OCI-LY3 (cell line): Measurements from ENCODE around the gene GADD45GIP1.

Experiments
- EZH2phosphoT487 ChIP-seq: fragments of 200-600 bp; shearing (Covaris generic); IDR thresholded peaks from 2 replicates; pipeline ENCODE4 v1.6.1; 2018; ENCODE audit warnings: antibody characterized with exemption, mixed run types, low read depth
- TF ChIP-seq, protein P1 (sequence below): fragments of 200-600, 300-600 bp; sonication (generic); IDR thresholded peaks from 2 replicates; pipeline ENCODE4 v1.5.1; 2014; ENCODE audit warnings: antibody characterized with exemption, low read length, low read depth

DNA sequence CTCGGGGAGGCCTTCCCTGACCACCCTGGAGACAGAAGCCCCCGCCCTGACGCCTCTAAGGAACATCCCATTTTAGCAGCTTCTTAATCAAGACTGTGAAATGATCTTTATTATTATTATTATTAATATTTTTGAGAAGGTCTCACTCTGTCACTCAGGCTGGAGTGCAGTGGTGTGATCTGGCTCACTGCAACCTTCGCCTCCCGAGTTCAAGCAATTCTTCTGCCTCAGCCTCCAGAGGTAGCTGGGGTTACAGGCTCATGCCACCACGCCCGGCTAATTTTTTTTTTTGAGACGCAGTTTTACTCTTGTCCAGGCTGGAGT is 8.8 kb upstream of the GADD45GIP1 start:
- TF ChIP-seq, protein P1, sequence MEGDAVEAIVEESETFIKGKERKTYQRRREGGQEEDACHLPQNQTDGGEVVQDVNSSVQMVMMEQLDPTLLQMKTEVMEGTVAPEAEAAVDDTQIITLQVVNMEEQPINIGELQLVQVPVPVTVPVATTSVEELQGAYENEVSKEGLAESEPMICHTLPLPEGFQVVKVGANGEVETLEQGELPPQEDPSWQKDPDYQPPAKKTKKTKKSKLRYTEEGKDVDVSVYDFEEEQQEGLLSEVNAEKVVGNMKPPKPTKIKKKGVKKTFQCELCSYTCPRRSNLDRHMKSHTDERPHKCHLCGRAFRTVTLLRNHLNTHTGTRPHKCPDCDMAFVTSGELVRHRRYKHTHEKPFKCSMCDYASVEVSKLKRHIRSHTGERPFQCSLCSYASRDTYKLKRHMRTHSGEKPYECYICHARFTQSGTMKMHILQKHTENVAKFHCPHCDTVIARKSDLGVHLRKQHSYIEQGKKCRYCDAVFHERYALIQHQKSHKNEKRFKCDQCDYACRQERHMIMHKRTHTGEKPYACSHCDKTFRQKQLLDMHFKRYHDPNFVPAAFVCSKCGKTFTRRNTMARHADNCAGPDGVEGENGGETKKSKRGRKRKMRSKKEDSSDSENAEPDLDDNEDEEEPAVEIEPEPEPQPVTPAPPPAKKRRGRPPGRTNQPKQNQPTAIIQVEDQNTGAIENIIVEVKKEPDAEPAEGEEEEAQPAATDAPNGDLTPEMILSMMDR, result no peak
- no peak for TF ChIP-seq EZH2phosphoT487
